Gastroesophageal sphincter (tissue), 4 donors: Measurements from ENCODE around the gene BMERB1. TPM values are rescaled to one million over a fixed set of nuclear protein-coding genes. Genes with fewer than 3 reads are reported as not detected.

Experiments used
- ATAC-seq: fragments of 150-250 bp; one replicate; pipeline ENCODE4 v1.9.1; 2016; ENCODE audit warnings: mild to moderate bottlenecking, moderate library complexity
- H3K27ac ChIP-seq, 4 donors: fragments of 200-600 bp; sonication (generic) in 3 of 4; 1 replicate in 3 of 4; 2 replicates in 1 of 4; pipeline ENCODE4 v1.5.1; 2016 to 2019
- H3K27me3 ChIP-seq: fragments of 200-600 bp; sonication (generic); one replicate; pipeline ENCODE4 v1.5.1; 2019
- H3K36me3 ChIP-seq, 2 donors: fragments of 200-600 bp; sonication (generic); one replicate each; pipeline ENCODE4 v1.5.1; 2019; ENCODE audit warnings: control low read depth in 1 of 2
- H3K4me1 ChIP-seq, 3 donors: fragments of 200-600 bp; sonication (generic); 1 replicate in 2 of 3; 2 replicates in 1 of 3; pipeline ENCODE4 v1.5.1; 2016 to 2019; ENCODE audit warnings: control low read depth in 2 of 3
- H3K4me3 ChIP-seq, 2 donors: fragments of 200-600 bp; sonication (generic); one replicate each; pipeline ENCODE4 v1.5.1; 2019; ENCODE audit warnings: mild to moderate bottlenecking in 1 of 2, moderate library complexity in 1 of 2
- H3K9me3 ChIP-seq, 3 donors: fragments of 200-600 bp; sonication (generic); one replicate each; pipeline ENCODE4 v1.5.1; 2017 to 2019; ENCODE audit warnings: control low read depth in 2 of 3
- CTCF ChIP-seq, 4 experiments: fragments of 200-600 bp in 2 of 4; fragments of 450-650 bp in 2 of 4; sonication (generic) in 1 of 4; IDR thresholded peaks; one replicate each; pipeline ENCODE4 v1.5.1; 2017 to 2019; ENCODE audit warnings: antibody characterized with exemption in 4 of 4, mild to moderate bottlenecking in 2 of 4, moderate library complexity in 2 of 4
- EP300 ChIP-seq: sonication (generic); formaldehyde crosslinking; IDR thresholded peaks from one replicate; pipeline ENCODE4 v1.6.1; 2017; ENCODE audit warnings: antibody characterized with exemption, mild to moderate bottlenecking
- POLR2A ChIP-seq, 2 donors: fragments of 450-650 bp; IDR thresholded peaks; one replicate each; pipeline ENCODE4 v1.6.1; 2017; ENCODE audit warnings: antibody characterized with exemption in 2 of 2, mild to moderate bottlenecking in 2 of 2, moderate library complexity in 1 of 2
- POLR2AphosphoS5 ChIP-seq: sonication (generic); formaldehyde crosslinking; IDR thresholded peaks from one replicate; pipeline ENCODE4 v1.6.1; 2017; ENCODE audit warnings: antibody characterized with exemption
- WGBS, 2 donors: methylation state at CpG; one replicate each; pipeline ENCODE4 v1.1.5; 2018; ENCODE audit warnings: low coverage in 1 of 2; 5-methylcytosine and 5-hydroxymethylcytosine counted together
- total RNA-seq, 4 donors: library from RNA; depleted of rRNA; stranded (reverse); fragments of >200 nt; gene quantifications; one replicate each; pipeline ENCODE4 v1.1.0, GENCODE V29; 2016

BMERB1 gene
- total RNA-seq, 4 donors from 2014 or later = 84.5 to 135 (median 101) TPM

GRCh38 chr16:15483857-15484256 lies 49.5 kb downstream of the BMERB1 start:
- WGBS, 2 donors = 61 to 85% methylated on average over 2 of the region's 2 CpGs
- TF ChIP-seq CTCF (IDR thresholded peaks at IDR 0.05) = no peak
- TF ChIP-seq POLR2A (IDR thresholded peaks at IDR 0.05) = no peak
- no peak for TF ChIP-seq EP300
- no peak for TF ChIP-seq POLR2AphosphoS5
- Histone ChIP-seq H3K4me1 (peaks cover 0 to 22% (median 4%) of the 10 kb centered on the region in 3 donors), H3K27me3 (no peaks in the 10 kb centered on the region), H3K27ac (no peak overlapping the region), H3K9me3 (no peaks in the 10 kb centered on the region), H3K4me3 (no peak overlapping the region), H3K36me3 (peaks cover 0 to 3% of the 10 kb centered on the region in 2 donors)
- no peak for ATAC-seq

- no peak for ATAC-seq
- Histone ChIP-seq H3K36me3 (peaks cover 0 to 3% of the 10 kb centered on the region in 2 donors), H3K27me3 (no peaks in the 10 kb centered on the region), H3K9me3 (no peaks in the 10 kb centered on the region), H3K27ac (no peak overlapping the region), H3K4me3 (no peak overlapping the region), H3K4me1 (peaks cover 0 to 30% (median 9%) of the 10 kb centered on the region in 3 donors)
- WGBS, 2 donors = 76 to 80% methylated on average over 5 of the region's 5 CpGs
- TF ChIP-seq POLR2A (IDR thresholded peaks at IDR 0.05) = no peak
- no peak for TF ChIP-seq EP300
- no peak for TF ChIP-seq CTCF (IDR thresholded peaks at IDR 0.05)
- TF ChIP-seq POLR2AphosphoS5 = no peak
These were observed 50.3 kb downstream of the BMERB1 start for GRCh38 chr16:15484662-15485061.

- no peak for ATAC-seq
- Histone ChIP-seq H3K36me3 (peaks cover 0 to 3% of the 10 kb centered on the region in 2 donors), H3K9me3 (no peaks in the 10 kb centered on the region), H3K27ac (no peak overlapping the region), H3K4me3 (no peak overlapping the region), H3K27me3 (no peaks in the 10 kb centered on the region), H3K4me1 (peaks cover 0 to 35% (median 14%) of the 10 kb centered on the region in 3 donors)
- 98 to 100% methylated on average over 3 to 5 of the region's 5 CpGs for WGBS, 2 donors
- TF ChIP-seq POLR2A (IDR thresholded peaks at IDR 0.05) (no peak), CTCF (IDR thresholded peaks at IDR 0.05) (no peak)
These were observed 50.8 kb downstream of the BMERB1 start for GRCh38 chr16:15485175-15485574.

GRCh38 chr16:15486661-15487060 lies 52.3 kb downstream of the BMERB1 start:
- ATAC-seq = no peak
- 86 to 90% methylated on average over 1 of the region's 1 CpG for WGBS, 2 donors

GRCh38 chr16:15487336-15488284 lies 53.2 kb downstream of the BMERB1 start:
- Histone ChIP-seq H3K4me1 (peaks cover 0 to 34% (median 13%) of the 10 kb centered on the region in 3 donors), H3K36me3 (peaks cover 0 to 3% of the 10 kb centered on the region in 2 donors), H3K27ac (no peak overlapping the region), H3K27me3 (no peaks in the 10 kb centered on the region), H3K4me3 (no peak overlapping the region), H3K9me3 (no peaks in the 10 kb centered on the region)
- 84 to 91% methylated on average over 10 to 11 of the region's 12 CpGs for WGBS, 2 donors
- no peak for TF ChIP-seq EP300
- TF ChIP-seq POLR2AphosphoS5 = peak; percentile 16
- ATAC-seq = no peak

More at GRCh38 chr16:15486661-15487060, 52.3 kb downstream of the BMERB1 start:
- Histone ChIP-seq H3K27me3 (no peaks in the 10 kb centered on the region), H3K36me3 (peaks cover 0 to 3% of the 10 kb centered on the region in 2 donors), H3K9me3 (no peaks in the 10 kb centered on the region), H3K27ac (no peak overlapping the region), H3K4me1 (peaks cover 0 to 43% (median 16%) of the 10 kb centered on the region in 3 donors), H3K4me3 (no peak overlapping the region)
- TF ChIP-seq EP300 (no peak), POLR2AphosphoS5 (no peak)
